H9 (cell line): ENCODE data around the gene RADIL. TPM values are rescaled to one million over a fixed set of nuclear protein-coding genes. Genes with fewer than 3 reads are reported as not detected.
A peak's percentile ranks its signal among the peaks of the same experiment; 100 is the strongest.

Experiments used
- DNase-seq: peaks from one replicate; pipeline ENCODE4 v3.0.0-alpha.2; 2017
- H2AFZ ChIP-seq: one replicate; pipeline ENCODE4 v1.6.1; 2013; ENCODE audit warnings: mild to moderate bottlenecking, low read length, control low read depth, moderate library complexity
- H2AK5ac ChIP-seq: 2 replicates; pipeline ENCODE4 v1.6.1; 2013; ENCODE audit warnings: low read length, control low read depth, mixed read lengths; ENCODE audit not compliant: insufficient read length
- H2BK120ac ChIP-seq: one replicate; pipeline ENCODE4 v1.6.1; 2013; ENCODE audit warnings: low read depth, mild to moderate bottlenecking, low read length, control low read depth, inconsistent platforms; ENCODE audit not compliant: poor library complexity, severe bottlenecking
- H2BK12ac ChIP-seq: 2 replicates; pipeline ENCODE4 v1.6.1; 2013; ENCODE audit warnings: low read length, control low read depth, mixed read lengths, low read depth; ENCODE audit not compliant: insufficient read length
- H2BK15ac ChIP-seq: 2 replicates; pipeline ENCODE4 v1.6.1; 2013; ENCODE audit warnings: low read depth, low read length, control low read depth
- H2BK20ac ChIP-seq: one replicate; pipeline ENCODE4 v1.6.1; 2013; ENCODE audit warnings: low read depth, mild to moderate bottlenecking, low read length, control low read depth, inconsistent platforms; ENCODE audit not compliant: poor library complexity, severe bottlenecking
- H2BK5ac ChIP-seq: 2 replicates; pipeline ENCODE4 v1.6.1; 2013; ENCODE audit warnings: low read length, control low read depth, mixed read lengths; ENCODE audit not compliant: insufficient read length
- H3K14ac ChIP-seq: 2 replicates; pipeline ENCODE4 v1.6.1; 2013; ENCODE audit warnings: low read length, control low read depth; ENCODE audit not compliant: insufficient read depth
- H3K18ac ChIP-seq: 2 replicates; pipeline ENCODE4 v1.6.1; 2013; ENCODE audit warnings: low read depth, mild to moderate bottlenecking, mixed read lengths, low read length, control low read depth; ENCODE audit not compliant: insufficient read length
- H3K23ac ChIP-seq: 2 replicates; pipeline ENCODE4 v1.6.1; 2013; ENCODE audit warnings: low read length, control low read depth, mixed read lengths, low read depth; ENCODE audit not compliant: insufficient read length
- H3K23me2 ChIP-seq: 2 replicates; pipeline ENCODE4 v1.6.1; 2013; ENCODE audit warnings: low read depth, mild to moderate bottlenecking, mixed read lengths, low read length, control low read depth; ENCODE audit not compliant: insufficient read length, poor library complexity, severe bottlenecking
- H3K27ac ChIP-seq: 2 replicates; pipeline ENCODE4 v1.5.1; 2013; ENCODE audit warnings: low read length, control low read depth, mixed read lengths, low read depth; ENCODE audit not compliant: insufficient read length
- H3K27me3 ChIP-seq: 2 replicates; pipeline ENCODE4 v1.6.1; 2013; ENCODE audit warnings: low read length, control low read depth, inconsistent platforms; ENCODE audit not compliant: insufficient read depth
- H3K4ac ChIP-seq: 2 replicates; pipeline ENCODE4 v1.6.1; 2013; ENCODE audit warnings: low read depth, mild to moderate bottlenecking, control low read depth, inconsistent platforms, low read length, moderate library complexity
- H3K4me1 ChIP-seq: 2 replicates; pipeline ENCODE4 v1.6.1; 2013; ENCODE audit warnings: low read length, control low read depth, inconsistent platforms; ENCODE audit not compliant: insufficient read depth
- H3K4me2 ChIP-seq: 2 replicates; pipeline ENCODE4 v1.6.1; 2013; ENCODE audit warnings: low read length, control low read depth, mixed read lengths; ENCODE audit not compliant: insufficient read length, insufficient read depth
- H3K56ac ChIP-seq: 2 replicates; pipeline ENCODE4 v1.6.1; 2013; ENCODE audit warnings: low read depth, mild to moderate bottlenecking, mixed read lengths, low read length, control low read depth; ENCODE audit not compliant: insufficient read length
- H3K79me1 ChIP-seq: 2 replicates; pipeline ENCODE4 v1.6.1; 2013; ENCODE audit warnings: low read depth, mild to moderate bottlenecking, moderate library complexity, low read length, control low read depth, inconsistent platforms; ENCODE audit not compliant: insufficient read depth, poor library complexity, severe bottlenecking
- H3K79me2 ChIP-seq: 2 replicates; pipeline ENCODE4 v1.6.1; 2013; ENCODE audit warnings: low read length, control low read depth, inconsistent platforms; ENCODE audit not compliant: insufficient read depth
- H3K9ac ChIP-seq: 2 replicates; pipeline ENCODE4 v1.6.1; 2013; ENCODE audit warnings: low read length, control low read depth, mixed read lengths; ENCODE audit not compliant: insufficient read length; ENCODE audit errors: extremely low read depth
- H3K9me3 ChIP-seq: one replicate; pipeline ENCODE4 v1.6.1; 2013; ENCODE audit warnings: low read depth, low read length, inconsistent platforms; ENCODE audit not compliant: control insufficient read depth
- H3T11ph ChIP-seq: one replicate; pipeline ENCODE4 v1.6.1; 2013; ENCODE audit warnings: mild to moderate bottlenecking, low read length, control low read depth, inconsistent platforms
- H4K20me1 ChIP-seq: one replicate; pipeline ENCODE4 v1.6.1; 2013; ENCODE audit not compliant: control insufficient read depth, insufficient read length, insufficient read depth
- H4K5ac ChIP-seq: 2 replicates; pipeline ENCODE4 v1.6.1; 2013; ENCODE audit warnings: low read depth, mild to moderate bottlenecking, mixed read lengths, low read length, control low read depth; ENCODE audit not compliant: insufficient read length
- H4K8ac ChIP-seq: replicated peaks from 2 replicates; pipeline ENCODE4 v1.6.1; 2013; ENCODE audit warnings: low read length, control low read depth, mixed read lengths, low read depth; ENCODE audit not compliant: insufficient read length
- H4K91ac ChIP-seq: 2 replicates; pipeline ENCODE4 v1.6.1; 2013; ENCODE audit warnings: low read depth, mild to moderate bottlenecking, moderate library complexity, mixed read lengths, low read length, control low read depth; ENCODE audit not compliant: insufficient read length
- H3K27ac Mint-ChIP-seq, 3 experiments: 2 replicates in 2 of 3; 3 replicates in 1 of 3; pipeline ENCODE4 v1.8.0; 2020 to 2021; ENCODE audit warnings: mixed read lengths in 3 of 3, mild to moderate bottlenecking in 1 of 3, moderate library complexity in 1 of 3
- H3K27me3 Mint-ChIP-seq: 2 replicates; pipeline ENCODE4 v1.8.0; 2021; ENCODE audit warnings: low read depth, mild to moderate bottlenecking, moderate library complexity, mixed read lengths
- H3K36me3 Mint-ChIP-seq, 3 experiments: 2 replicates in 2 of 3; 3 replicates in 1 of 3; pipeline ENCODE4 v1.8.0; 2020 to 2021; ENCODE audit warnings: low read depth in 3 of 3, mixed read lengths in 3 of 3; ENCODE audit not compliant: insufficient read depth in 1 of 3
- H3K4me1 Mint-ChIP-seq, 2 experiments: 2 replicates each; pipeline ENCODE4 v1.8.0; 2020; ENCODE audit warnings: mixed read lengths in 2 of 2
- H3K4me3 Mint-ChIP-seq, 2 experiments: 2 replicates in 1 of 2; 3 replicates in 1 of 2; pipeline ENCODE4 v1.8.0; 2020 to 2021; ENCODE audit warnings: mild to moderate bottlenecking in 2 of 2, mixed read lengths in 2 of 2, moderate library complexity in 1 of 2
- H3K9me3 Mint-ChIP-seq, 2 experiments: 2 replicates in 1 of 2; 3 replicates in 1 of 2; pipeline ENCODE4 v1.8.0; 2020; ENCODE audit warnings: mild to moderate bottlenecking in 2 of 2, mixed read lengths in 2 of 2, moderate library complexity in 1 of 2
- WGBS: extraction: QIAGEN DNeasy Blood & Tissue Kit; methylation state at CpG from one replicate; pipeline ENCODE4 v1.1.7; 2013; ENCODE audit warnings: missing lambda C conversion rate, low lambda C conversion rate, mixed read lengths; ENCODE audit not compliant: insufficient read length; ENCODE audit errors: extremely low coverage; 5-methylcytosine and 5-hydroxymethylcytosine counted together
- total RNA-seq: library from RNA; stranded (reverse); gene quantifications from 2 replicates; pipeline ENCODE4 v1.2.1, GENCODE V29; 2021
- TF ChIP-seq, protein P1 (sequence below): fragments of 200-600 bp; sonication (generic); conservative IDR thresholded peaks from 3 replicates; pipeline ENCODE4 v1.8.0; 2021; ENCODE audit warnings: antibody characterized with exemption, mild to moderate bottlenecking

RADIL gene
- total RNA-seq, 1 experiment from 2014 or later: 4.7 TPM

DNA sequence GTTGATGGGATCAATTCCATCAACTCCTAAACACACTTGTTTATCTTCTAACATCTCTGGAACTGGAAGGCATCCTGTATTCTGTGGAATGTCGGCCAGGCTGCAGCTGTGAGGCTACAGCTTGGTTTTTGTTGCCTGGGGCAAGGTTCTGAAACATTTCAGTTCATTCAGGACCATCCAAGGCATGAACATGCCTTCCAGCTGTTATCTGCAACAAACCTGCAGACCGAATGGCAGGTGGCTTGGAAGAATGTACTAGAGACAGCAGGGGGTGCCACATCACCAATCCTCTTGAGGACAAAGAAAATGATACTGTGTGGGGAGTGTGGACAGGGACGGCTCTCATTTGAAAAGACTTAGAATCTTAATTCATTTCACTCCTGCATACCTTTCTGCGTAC is 34.1 kb downstream of the RADIL start:
- no peak overlapping the region for H3K9ac ChIP-seq
- no peaks in the 10 kb centered on the region for H3K79me1 ChIP-seq
- no peaks in the 10 kb centered on the region for H4K20me1 ChIP-seq
- H2BK5ac ChIP-seq: no peak overlapping the region
- H3K9me3 Mint-ChIP-seq: peaks cover 3 to 10% of the 10 kb centered on the region in 2 experiments; a peak in 3 of 5 replicates
- H3K23me2 ChIP-seq: no peaks in the 10 kb centered on the region
- no peak overlapping the region for H3K23ac ChIP-seq
- TF ChIP-seq, protein P1, sequence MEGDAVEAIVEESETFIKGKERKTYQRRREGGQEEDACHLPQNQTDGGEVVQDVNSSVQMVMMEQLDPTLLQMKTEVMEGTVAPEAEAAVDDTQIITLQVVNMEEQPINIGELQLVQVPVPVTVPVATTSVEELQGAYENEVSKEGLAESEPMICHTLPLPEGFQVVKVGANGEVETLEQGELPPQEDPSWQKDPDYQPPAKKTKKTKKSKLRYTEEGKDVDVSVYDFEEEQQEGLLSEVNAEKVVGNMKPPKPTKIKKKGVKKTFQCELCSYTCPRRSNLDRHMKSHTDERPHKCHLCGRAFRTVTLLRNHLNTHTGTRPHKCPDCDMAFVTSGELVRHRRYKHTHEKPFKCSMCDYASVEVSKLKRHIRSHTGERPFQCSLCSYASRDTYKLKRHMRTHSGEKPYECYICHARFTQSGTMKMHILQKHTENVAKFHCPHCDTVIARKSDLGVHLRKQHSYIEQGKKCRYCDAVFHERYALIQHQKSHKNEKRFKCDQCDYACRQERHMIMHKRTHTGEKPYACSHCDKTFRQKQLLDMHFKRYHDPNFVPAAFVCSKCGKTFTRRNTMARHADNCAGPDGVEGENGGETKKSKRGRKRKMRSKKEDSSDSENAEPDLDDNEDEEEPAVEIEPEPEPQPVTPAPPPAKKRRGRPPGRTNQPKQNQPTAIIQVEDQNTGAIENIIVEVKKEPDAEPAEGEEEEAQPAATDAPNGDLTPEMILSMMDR: 0 out of 3 replicates have a peak, but pooled peaks have one; percentile 14
- H3K27me3 ChIP-seq: no peaks in the 10 kb centered on the region
- no peak overlapping the region for H2AFZ ChIP-seq
- H3K36me3 Mint-ChIP-seq: peaks cover 0 to 5% (median 0%) of the 10 kb centered on the region in 3 experiments; a peak in 2 of 7 replicates
- no peak overlapping the region for H4K8ac ChIP-seq
- H2AK5ac ChIP-seq: no peak overlapping the region
- DNase-seq: no peak
- H3K4me2 ChIP-seq: no peak overlapping the region
- H2BK15ac ChIP-seq: no peak overlapping the region
- H3K9me3 ChIP-seq: no peaks in the 10 kb centered on the region
- no peak overlapping the region for H3K4me3 Mint-ChIP-seq
- no peak overlapping the region for H4K91ac ChIP-seq
- H3K18ac ChIP-seq: no peak overlapping the region
- H3K27ac ChIP-seq: no peak overlapping the region
- H3K79me2 ChIP-seq: no peaks in the 10 kb centered on the region; the same call in 1 of the 2 replicates
- H2BK20ac ChIP-seq: no peak overlapping the region
- no peak overlapping the region for H3T11ph ChIP-seq
- no peak overlapping the region for H3K27ac Mint-ChIP-seq
- no peaks in the 10 kb centered on the region for H3K4me1 ChIP-seq
- H3K4me1 Mint-ChIP-seq: peaks cover 3 to 5% of the 10 kb centered on the region in 2 experiments; a peak in 3 of 4 replicates
- no peak overlapping the region for H3K14ac ChIP-seq
- H4K5ac ChIP-seq: no peak overlapping the region
- no peak overlapping the region for H3K4ac ChIP-seq
- H2BK12ac ChIP-seq: no peak overlapping the region
- WGBS: no CpG with 5 or more reads among the region's 4 CpGs
- H2BK120ac ChIP-seq: no peak overlapping the region
- H3K27me3 Mint-ChIP-seq: peaks cover 6% of the 10 kb centered on the region
- no peak overlapping the region for H3K56ac ChIP-seq
